ENCODE results near the gene TMEM132A. TPM values are rescaled to one million over a fixed set of nuclear protein-coding genes. Genes with fewer than 3 reads are reported as not detected.

TMEM132A gene
- total and polyA plus RNA-seq, 4 donors, result 1.6 to 8.9 (median 3.5) TPM

GRCh38 chr11:60974726-60975125 lies 50.5 kb downstream of the TMEM132A start:
- Histone ChIP-seq H3K9me3 (ENCODE audit: control insufficient read depth, low read length) (no peaks in the 10 kb centered on the region), H3K4me1 (ENCODE audit: control insufficient read depth in 1 of 2, insufficient read depth in 2 of 2, low read length in 2 of 2) (no peaks in the 10 kb centered on the region), H3K36me3 (ENCODE audit: control insufficient read depth in 1 of 2, insufficient read depth in 2 of 2, low read length in 1 of 2) (no peaks in the 10 kb centered on the region), H3K27me3 (ENCODE audit: control insufficient read depth in 1 of 2, insufficient read depth in 2 of 2, low read length in 1 of 2) (no peaks in the 10 kb centered on the region), H3K4me3 (ENCODE audit: low read length in 2 of 2) (no peak overlapping the region), H3K27ac (ENCODE audit: low read depth in 1 of 2, low read length in 2 of 2) (no peak overlapping the region)
- intact Hi-C loops (cut with DNase I), result no loop called here
- ATAC-seq (ENCODE audit: low FRiP score) (no peak), DNase-seq (peak; percentile 36 to 42)
- 96 to 98% methylated on average over 6 of the region's 6 CpGs for WGBS, 2 donors

GRCh38 chr11:60977224-60977623 lies 53.0 kb downstream of the TMEM132A start:
- peak in 1 of 2 donors; percentile 21 for DNase-seq
- no peaks in the 10 kb centered on the region for H3K9me3 ChIP-seq (ENCODE audit: control insufficient read depth, low read length)
- no peak for ATAC-seq (ENCODE audit: low FRiP score)
- 94 to 98% methylated on average over 4 of the region's 4 CpGs for WGBS, 2 donors
- no peaks in the 10 kb centered on the region for H3K27me3 ChIP-seq (ENCODE audit: control insufficient read depth in 1 of 2, insufficient read depth in 2 of 2, low read length in 1 of 2)
- H3K4me1 ChIP-seq (ENCODE audit: control insufficient read depth in 1 of 2, insufficient read depth in 2 of 2, low read length in 2 of 2), result no peaks in the 10 kb centered on the region
- no peak overlapping the region for H3K27ac ChIP-seq (ENCODE audit: low read depth in 1 of 2, low read length in 2 of 2)
- no peak overlapping the region for H3K4me3 ChIP-seq (ENCODE audit: low read length in 2 of 2)
- intact Hi-C loops (cut with DNase I), result no loop called here
- no peaks in the 10 kb centered on the region for H3K36me3 ChIP-seq (ENCODE audit: control insufficient read depth in 1 of 2, insufficient read depth in 2 of 2, low read length in 1 of 2)

- intact Hi-C loops (cut with DNase I), result no loop called here
- H3K36me3 ChIP-seq (ENCODE audit: control insufficient read depth in 1 of 2, insufficient read depth in 2 of 2, low read length in 1 of 2), result no peaks in the 10 kb centered on the region
- H3K4me1 ChIP-seq (ENCODE audit: control insufficient read depth in 1 of 2, insufficient read depth in 2 of 2, low read length in 2 of 2), result no peaks in the 10 kb centered on the region
- no peak for DNase-seq
- H3K27me3 ChIP-seq (ENCODE audit: control insufficient read depth in 1 of 2, insufficient read depth in 2 of 2, low read length in 1 of 2), result no peaks in the 10 kb centered on the region
- H3K9me3 ChIP-seq (ENCODE audit: control insufficient read depth, low read length), result no peaks in the 10 kb centered on the region
- H3K27ac ChIP-seq (ENCODE audit: low read depth in 1 of 2, low read length in 2 of 2), result no peak overlapping the region
- ATAC-seq (ENCODE audit: low FRiP score), result no peak
- H3K4me3 ChIP-seq (ENCODE audit: low read length in 2 of 2), result no peak overlapping the region
These were observed 53.6 kb downstream of the TMEM132A start for GRCh38 chr11:60977836-60978235.

- Histone ChIP-seq H3K27ac (ENCODE audit: low read depth in 1 of 2, low read length in 2 of 2) (no peak overlapping the region), H3K9me3 (ENCODE audit: control insufficient read depth, low read length) (no peaks in the 10 kb centered on the region), H3K4me3 (ENCODE audit: low read length in 2 of 2) (no peak overlapping the region), H3K4me1 (ENCODE audit: control insufficient read depth in 1 of 2, insufficient read depth in 2 of 2, low read length in 2 of 2) (no peaks in the 10 kb centered on the region), H3K36me3 (ENCODE audit: control insufficient read depth in 1 of 2, insufficient read depth in 2 of 2, low read length in 1 of 2) (no peaks in the 10 kb centered on the region), H3K27me3 (ENCODE audit: control insufficient read depth in 1 of 2, insufficient read depth in 2 of 2, low read length in 1 of 2) (no peaks in the 10 kb centered on the region)
- WGBS, 2 donors, result 74 to 80% methylated on average over 10 of the region's 10 CpGs
- no peak for ATAC-seq (ENCODE audit: low FRiP score)
- DNase-seq, result peak in 1 of 2 donors; percentile 42
- intact Hi-C loops (cut with DNase I), result no loop called here
These were observed 54.5 kb downstream of the TMEM132A start for GRCh38 chr11:60978546-60979380.

GRCh38 chr11:60981515-60981914 lies 57.3 kb downstream of the TMEM132A start:
- ATAC-seq (ENCODE audit: low FRiP score), result no peak
- 79 to 86% methylated on average over 12 of the region's 12 CpGs for WGBS, 2 donors
- no peaks in the 10 kb centered on the region for H3K9me3 ChIP-seq (ENCODE audit: control insufficient read depth, low read length)

GRCh38 chr11:60982184-60982583 lies 57.9 kb downstream of the TMEM132A start:
- DNase-seq (no peak), ATAC-seq (ENCODE audit: low FRiP score) (no peak)
- no peaks in the 10 kb centered on the region for H3K4me1 ChIP-seq (ENCODE audit: control insufficient read depth in 1 of 2, insufficient read depth in 2 of 2, low read length in 2 of 2)
- WGBS, 2 donors, result 85 to 86% methylated on average over 8 of the region's 8 CpGs
- H3K27ac ChIP-seq (ENCODE audit: low read depth in 1 of 2, low read length in 2 of 2), result no peak overlapping the region
- intact Hi-C loops (cut with DNase I), result no loop called here
- no peaks in the 10 kb centered on the region for H3K36me3 ChIP-seq (ENCODE audit: control insufficient read depth in 1 of 2, insufficient read depth in 2 of 2, low read length in 1 of 2)
- H3K4me3 ChIP-seq (ENCODE audit: low read length in 2 of 2), result no peak overlapping the region
- no peaks in the 10 kb centered on the region for H3K27me3 ChIP-seq (ENCODE audit: control insufficient read depth in 1 of 2, insufficient read depth in 2 of 2, low read length in 1 of 2)
- no peaks in the 10 kb centered on the region for H3K9me3 ChIP-seq (ENCODE audit: control insufficient read depth, low read length)

More at GRCh38 chr11:60981515-60981914, 57.3 kb downstream of the TMEM132A start:
- Histone ChIP-seq H3K36me3 (ENCODE audit: control insufficient read depth in 1 of 2, insufficient read depth in 2 of 2, low read length in 1 of 2) (no peaks in the 10 kb centered on the region), H3K27me3 (ENCODE audit: control insufficient read depth in 1 of 2, insufficient read depth in 2 of 2, low read length in 1 of 2) (no peaks in the 10 kb centered on the region), H3K4me3 (ENCODE audit: low read length in 2 of 2) (no peak overlapping the region), H3K27ac (ENCODE audit: low read depth in 1 of 2, low read length in 2 of 2) (no peak overlapping the region), H3K4me1 (ENCODE audit: control insufficient read depth in 1 of 2, insufficient read depth in 2 of 2, low read length in 2 of 2) (no peaks in the 10 kb centered on the region)
- DNase-seq, result no peak
- intact Hi-C loops (cut with DNase I), result no loop called here

- no peaks in the 10 kb centered on the region for H3K36me3 ChIP-seq (ENCODE audit: control insufficient read depth in 1 of 2, insufficient read depth in 2 of 2, low read length in 1 of 2)
- H3K4me1 ChIP-seq (ENCODE audit: control insufficient read depth in 1 of 2, insufficient read depth in 2 of 2, low read length in 2 of 2), result no peaks in the 10 kb centered on the region
- H3K27ac ChIP-seq (ENCODE audit: low read depth in 1 of 2, low read length in 2 of 2), result no peak overlapping the region
- DNase-seq, result no peak
- H3K4me3 ChIP-seq (ENCODE audit: low read length in 2 of 2), result no peak overlapping the region
- ATAC-seq (ENCODE audit: low FRiP score), result no peak
- 72 to 78% methylated on average over 6 of the region's 6 CpGs for WGBS, 2 donors
- H3K27me3 ChIP-seq (ENCODE audit: control insufficient read depth in 1 of 2, insufficient read depth in 2 of 2, low read length in 1 of 2), result no peaks in the 10 kb centered on the region
- H3K9me3 ChIP-seq (ENCODE audit: control insufficient read depth, low read length), result no peaks in the 10 kb centered on the region
- intact Hi-C loops (cut with DNase I), result no loop called here
These were observed 59.9 kb downstream of the TMEM132A start for GRCh38 chr11:60984149-60984548.

- intact Hi-C loops (cut with DNase I), result no loop called here
- Histone ChIP-seq H3K27ac (ENCODE audit: low read depth in 1 of 2, low read length in 2 of 2) (no peak overlapping the region), H3K4me1 (ENCODE audit: control insufficient read depth in 1 of 2, insufficient read depth in 2 of 2, low read length in 2 of 2) (no peaks in the 10 kb centered on the region), H3K4me3 (ENCODE audit: low read length in 2 of 2) (no peak overlapping the region), H3K36me3 (ENCODE audit: control insufficient read depth in 1 of 2, insufficient read depth in 2 of 2, low read length in 1 of 2) (no peaks in the 10 kb centered on the region), H3K9me3 (ENCODE audit: control insufficient read depth, low read length) (no peaks in the 10 kb centered on the region), H3K27me3 (ENCODE audit: control insufficient read depth in 1 of 2, insufficient read depth in 2 of 2, low read length in 1 of 2) (no peaks in the 10 kb centered on the region)
- 53 to 56% methylated on average over 4 of the region's 4 CpGs for WGBS, 2 donors
- ATAC-seq (ENCODE audit: low FRiP score), result no peak
- DNase-seq, result no peak
These were observed 60.4 kb downstream of the TMEM132A start for GRCh38 chr11:60984636-60985035.

GRCh38 chr11:60985501-60985900 lies 61.2 kb downstream of the TMEM132A start:
- H3K36me3 ChIP-seq (ENCODE audit: control insufficient read depth in 1 of 2, insufficient read depth in 2 of 2, low read length in 1 of 2), result no peaks in the 10 kb centered on the region
- 75 to 76% methylated on average over 2 of the region's 2 CpGs for WGBS, 2 donors
- DNase-seq (no peak), ATAC-seq (ENCODE audit: low FRiP score) (no peak)
- no peaks in the 10 kb centered on the region for H3K9me3 ChIP-seq (ENCODE audit: control insufficient read depth, low read length)
- intact Hi-C loops (cut with DNase I), result no loop called here
- H3K4me3 ChIP-seq (ENCODE audit: low read length in 2 of 2), result no peak overlapping the region
- H3K27ac ChIP-seq (ENCODE audit: low read depth in 1 of 2, low read length in 2 of 2), result no peak overlapping the region
- H3K4me1 ChIP-seq (ENCODE audit: control insufficient read depth in 1 of 2, insufficient read depth in 2 of 2, low read length in 2 of 2), result no peaks in the 10 kb centered on the region
- no peaks in the 10 kb centered on the region for H3K27me3 ChIP-seq (ENCODE audit: control insufficient read depth in 1 of 2, insufficient read depth in 2 of 2, low read length in 1 of 2)

All from aorta (tissue), 5 donors.